HG02623 (cell line): Measurements from ENCODE around the gene ZNF407.

Experiments
- ATAC-seq: cut with Tn5 transposase; IDR thresholded peaks from one replicate; pipeline ENCODE4 v1.9.1; 2021; ENCODE audit warnings: moderate library complexity; ENCODE audit not compliant: unreplicated experiment

Gene ZNF407

DNA sequence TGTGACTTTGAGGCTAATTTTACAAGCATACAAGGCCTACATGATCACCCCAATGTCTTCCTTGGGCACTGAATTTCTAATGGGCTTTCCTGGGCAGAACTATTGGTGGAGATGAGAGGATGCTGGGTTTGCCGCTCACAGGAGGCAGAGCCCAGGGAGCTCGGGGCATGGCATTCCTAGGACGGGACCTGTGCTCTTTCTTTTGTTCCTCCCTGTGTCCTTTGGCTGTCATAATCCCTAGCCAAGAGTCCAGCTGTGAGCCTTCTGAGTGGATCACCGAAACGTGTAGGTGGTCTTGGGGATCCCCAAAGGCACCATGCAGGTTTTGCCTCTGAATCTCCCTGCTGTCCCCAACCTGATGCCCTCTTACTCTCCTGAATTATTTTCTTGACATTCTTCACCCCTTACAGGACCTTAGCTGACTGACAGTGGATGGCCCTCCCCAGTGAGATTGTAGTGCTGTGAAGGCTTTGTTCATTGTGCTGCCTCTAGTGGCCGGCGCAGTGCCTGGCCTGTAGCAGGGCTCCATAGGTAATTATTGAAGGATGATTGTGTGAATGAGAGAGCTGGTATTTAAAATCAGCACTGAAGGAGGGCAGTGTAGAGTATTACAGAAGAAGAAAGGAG lies 221.9 kb downstream of the ZNF407 start:
- ATAC-seq: peak; percentile 75

DNA sequence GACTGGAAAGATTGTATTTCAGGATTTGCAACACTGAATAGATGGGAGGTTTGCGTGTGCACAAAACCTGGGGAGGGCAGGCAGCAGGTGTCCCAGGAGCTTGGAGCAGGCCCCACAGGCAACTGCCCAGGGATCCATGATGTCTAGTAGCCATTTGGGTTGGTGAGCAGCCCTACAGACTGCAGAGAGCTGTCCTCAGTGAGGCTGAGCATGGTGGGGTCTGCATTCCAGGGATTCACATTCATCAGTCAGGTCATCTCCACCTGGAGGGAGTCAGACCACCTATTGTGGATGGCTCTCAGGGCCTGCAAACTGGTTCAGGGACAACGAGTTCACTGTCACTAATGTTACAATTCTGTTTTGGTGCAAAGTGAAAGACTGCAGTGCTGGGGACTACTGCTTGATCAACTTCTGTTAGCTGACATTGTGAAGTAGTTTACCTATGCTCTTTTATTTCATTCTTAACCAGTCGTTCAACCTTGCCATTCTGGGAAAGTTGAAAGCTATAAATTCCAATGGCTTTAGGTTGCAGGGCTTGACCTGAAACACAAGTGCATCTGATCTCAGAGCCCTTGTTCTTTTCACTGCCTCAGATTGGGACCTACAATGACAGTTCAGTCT lies 222.6 kb downstream of the ZNF407 start:
- ATAC-seq: no peak

DNA sequence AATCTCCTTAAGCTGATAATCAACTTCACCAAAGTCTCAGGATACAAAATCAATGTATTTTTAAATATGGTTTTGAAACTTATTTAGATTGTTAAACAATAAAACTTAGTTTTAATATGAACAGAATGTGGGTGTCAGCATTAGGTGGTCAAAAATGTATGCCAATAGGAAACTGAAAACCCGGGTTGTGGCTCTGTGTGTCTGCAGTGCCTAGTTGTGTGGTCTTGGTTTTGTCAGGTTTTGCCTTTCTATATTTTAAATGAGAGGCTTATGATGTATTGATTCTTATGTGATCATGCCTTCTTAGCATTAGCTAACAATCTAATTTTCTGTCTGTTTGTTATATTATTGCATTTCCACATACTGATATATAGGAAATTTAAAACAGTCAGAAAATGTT lies 227.8 kb downstream of the ZNF407 start:
- no peak for ATAC-seq

DNA sequence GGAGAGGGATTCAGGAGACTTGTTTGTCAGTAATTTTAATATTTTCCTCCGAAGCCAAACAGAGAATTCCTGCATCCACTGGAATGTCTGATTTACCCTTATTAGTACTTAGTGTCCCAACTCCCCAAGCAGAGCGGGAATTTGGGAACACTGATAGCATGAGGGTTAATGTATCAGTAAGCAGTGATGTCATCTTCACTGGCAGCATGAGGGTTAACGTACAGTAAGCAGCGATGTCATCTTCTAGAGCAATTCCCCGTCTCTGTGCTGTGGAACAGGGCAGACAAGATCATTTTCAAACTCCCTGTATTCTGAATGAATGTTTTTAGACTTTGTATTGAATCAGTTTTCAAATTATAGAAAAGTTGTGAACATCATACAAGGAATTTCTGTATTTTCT lies 228.9 kb downstream of the ZNF407 start:
- no peak for ATAC-seq

- ATAC-seq: no peak
Measured at GRCh38 chr18:74828200-74828599, 230.5 kb downstream of the ZNF407 start.

DNA sequence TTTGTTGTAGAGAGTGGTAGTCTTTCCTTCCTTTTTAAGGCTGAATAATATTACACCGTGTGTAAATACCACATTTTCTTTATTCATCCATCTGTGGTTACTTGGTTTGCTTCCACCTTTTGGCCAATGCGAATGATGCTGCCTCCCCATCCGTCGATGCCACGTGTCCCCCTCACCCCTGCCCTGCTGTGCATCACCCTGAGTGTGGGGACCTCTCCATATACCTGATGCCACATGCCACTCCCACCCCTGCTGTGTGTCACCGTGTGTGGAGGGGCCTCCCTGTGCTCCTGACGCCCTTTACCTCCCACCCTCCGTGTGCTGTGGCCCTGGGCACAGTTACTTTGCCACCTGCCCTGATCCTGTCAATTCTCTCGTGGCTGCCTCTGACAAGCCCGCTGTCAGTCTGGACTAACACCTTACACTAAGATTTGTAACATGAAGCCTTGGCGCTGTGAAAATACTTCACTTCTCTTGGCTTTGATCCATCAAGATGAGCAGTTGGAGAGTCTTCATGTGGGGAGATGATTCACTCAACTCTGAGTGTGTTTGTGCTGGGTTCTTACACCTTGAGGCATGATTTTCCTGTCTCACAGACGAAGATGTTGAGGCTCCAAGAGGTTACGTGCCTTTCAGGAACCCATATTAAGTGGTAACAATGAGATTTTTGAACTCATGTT lies 234.0 kb downstream of the ZNF407 start:
- ATAC-seq: no peak

DNA sequence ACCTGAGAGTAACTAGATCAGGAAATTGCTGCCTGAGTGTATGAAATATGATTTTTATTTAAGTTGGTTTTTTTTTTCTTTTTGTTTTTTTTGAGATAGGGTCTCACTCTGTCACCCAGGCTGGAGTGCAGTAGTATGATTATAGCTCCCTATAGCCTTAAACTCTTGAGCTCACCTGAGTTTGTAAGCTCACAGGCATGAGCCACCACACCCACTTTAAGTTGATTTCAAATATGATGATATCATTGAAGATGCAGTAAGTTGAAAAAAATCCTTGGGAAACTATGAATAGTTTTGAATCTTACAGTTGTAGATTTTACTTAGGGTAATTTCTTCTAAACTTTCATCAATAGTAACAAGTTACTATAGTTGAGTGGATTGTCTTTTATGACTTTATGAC lies 234.7 kb downstream of the ZNF407 start:
- ATAC-seq: no peak

GRCh38 chr18:74832999-74833398 lies 235.3 kb downstream of the ZNF407 start:
- no peak for ATAC-seq

DNA sequence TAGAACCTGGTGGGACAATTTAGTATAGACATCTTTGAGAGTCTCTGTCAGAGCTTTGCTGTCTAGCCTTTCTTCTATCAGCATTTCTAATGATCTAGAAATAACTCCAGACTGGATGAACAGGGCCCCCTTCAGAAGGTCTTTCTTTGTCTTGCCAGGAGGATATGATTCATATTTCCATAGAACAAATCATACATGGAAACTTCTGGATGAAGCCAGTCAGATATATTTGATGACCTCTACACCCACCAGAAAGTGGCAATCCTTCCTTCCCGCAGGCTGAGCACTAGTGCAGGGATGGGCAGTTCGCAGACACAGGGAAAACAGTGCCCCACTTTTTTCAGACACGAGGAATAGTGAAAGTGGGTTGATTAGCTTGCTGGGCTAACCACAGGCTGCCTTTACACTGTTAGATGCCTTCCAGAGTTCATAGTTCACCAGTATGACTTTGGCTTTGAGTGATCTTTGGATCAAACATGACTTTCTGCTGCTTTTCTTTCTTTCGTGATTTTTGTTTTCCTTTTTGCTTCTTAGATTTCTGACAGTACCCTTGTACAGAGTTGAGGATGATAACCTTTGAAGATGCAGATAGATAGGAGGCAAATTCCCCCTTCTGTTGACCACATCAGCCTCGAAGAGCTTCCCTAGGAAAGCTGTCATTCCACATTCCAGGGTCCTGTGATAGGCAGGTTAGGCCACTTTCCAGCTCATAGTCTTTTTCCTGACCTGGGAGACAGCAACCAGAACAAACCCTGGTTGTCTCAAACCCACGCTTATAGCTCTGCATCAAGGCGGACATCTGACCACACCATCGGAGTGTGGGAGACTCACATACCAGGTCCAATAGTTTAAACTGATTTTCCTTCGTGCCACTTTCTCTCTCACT lies 237.0 kb downstream of the ZNF407 start:
- no peak for ATAC-seq

DNA sequence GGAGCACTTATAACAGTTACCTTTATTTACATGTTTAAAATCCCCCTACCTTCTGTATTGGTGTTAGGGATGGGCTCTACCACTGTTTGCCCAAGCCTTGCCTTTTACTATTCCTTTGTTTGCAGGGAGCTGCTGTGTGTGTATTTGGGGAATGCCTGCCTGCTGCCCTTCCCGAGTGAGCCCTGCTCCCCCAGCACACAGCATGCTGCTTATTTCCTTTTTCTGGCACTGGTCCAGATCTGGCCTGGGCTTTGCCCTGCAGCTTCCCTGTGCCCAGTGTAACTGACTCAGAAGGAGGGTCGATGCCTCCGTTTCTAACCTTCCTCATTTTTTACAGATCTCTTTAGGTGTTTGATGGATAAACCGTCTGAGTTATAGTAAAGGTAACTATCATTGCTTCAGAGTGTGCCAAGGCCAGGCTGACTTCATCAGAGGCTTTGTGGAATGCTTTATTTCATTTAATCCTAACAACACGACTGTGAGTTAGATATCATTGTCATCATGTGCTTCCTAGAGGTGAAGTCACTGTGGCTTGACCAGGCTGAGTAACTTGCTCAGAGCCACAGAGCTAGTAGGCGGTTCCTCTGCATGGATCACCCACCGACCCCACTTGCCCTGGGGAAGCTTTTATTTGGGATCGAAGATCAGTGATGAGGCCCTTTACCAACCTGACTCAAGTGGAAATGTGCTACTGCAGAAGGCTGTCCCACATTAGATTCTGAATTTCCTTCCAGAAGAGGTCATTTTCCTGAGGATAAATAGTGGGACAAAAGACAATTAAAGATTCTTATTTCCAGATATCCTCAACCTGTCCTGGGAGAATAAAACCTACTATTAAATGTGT lies 238.8 kb downstream of the ZNF407 start:
- ATAC-seq: no peak

GRCh38 chr18:74840492-74841167 lies 243.0 kb downstream of the ZNF407 start:
- ATAC-seq: no peak

- ATAC-seq: no peak
Measured at GRCh38 chr18:74841248-74841647, 243.6 kb downstream of the ZNF407 start.

GRCh38 chr18:74849301-74849700 lies 251.6 kb downstream of the ZNF407 start:
- ATAC-seq: no peak

GRCh38 chr18:74856434-74856833 lies 258.8 kb downstream of the ZNF407 start:
- ATAC-seq: no peak

GRCh38 chr18:74856928-74857327 lies 259.3 kb downstream of the ZNF407 start:
- ATAC-seq: no peak

GRCh38 chr18:74857901-74858300 lies 260.2 kb downstream of the ZNF407 start:
- ATAC-seq: no peak

DNA sequence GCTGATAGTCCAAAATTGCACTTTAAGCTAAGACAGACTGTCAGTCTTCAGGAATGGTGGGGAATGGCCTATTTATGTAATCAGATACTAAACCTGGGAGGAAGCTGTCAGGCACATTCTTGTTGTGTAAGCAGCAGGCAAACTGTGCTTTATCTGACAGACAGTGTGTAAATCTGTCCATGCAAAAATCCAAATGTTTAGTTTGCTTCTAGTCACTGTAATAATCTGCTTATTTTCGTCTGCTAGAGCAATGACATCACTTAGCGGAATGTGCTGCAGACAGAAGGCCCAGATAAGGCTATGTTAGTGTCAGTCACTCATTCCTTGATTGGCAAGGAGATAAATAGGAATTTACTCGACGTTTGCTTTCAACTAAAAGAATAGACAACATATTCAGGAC lies 263.5 kb downstream of the ZNF407 start:
- no peak for ATAC-seq

DNA sequence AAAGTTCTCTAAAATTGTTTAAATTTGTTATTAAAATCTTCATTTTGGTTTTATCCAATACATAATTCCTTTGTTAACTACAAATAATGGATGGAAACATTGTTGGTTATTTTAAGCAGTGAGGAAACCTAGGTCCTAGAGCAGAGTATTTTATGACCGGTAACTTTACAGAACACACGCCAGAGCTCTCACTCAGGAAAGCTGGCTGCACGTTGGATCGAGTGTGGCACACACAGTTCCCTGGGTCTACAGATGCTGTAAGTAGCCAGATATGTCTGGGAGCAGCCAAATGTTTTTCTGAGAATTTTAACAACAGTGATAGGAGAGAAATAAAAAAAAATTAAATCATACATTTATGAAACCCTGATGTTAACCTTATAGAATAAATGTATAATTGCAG lies 264.4 kb downstream of the ZNF407 start:
- no peak for ATAC-seq

GRCh38 chr18:74866577-74866976 lies 268.9 kb downstream of the ZNF407 start:
- no peak for ATAC-seq

GRCh38 chr18:74868461-74868860 lies 270.8 kb downstream of the ZNF407 start:
- ATAC-seq: no peak
